Small intestine (tissue), 7 donors: ENCODE measurements around the gene RTEL1. TPM values are rescaled to one million over a fixed set of nuclear protein-coding genes. Genes with fewer than 3 reads are reported as not detected.
"Not testable (repeated sequence)": the region's sequence is repeated elsewhere in the genome, so short reads cannot be mapped to it uniquely, and the experiment has no call there.

Experiments
- DNase-seq, 2 donors: peaks; one replicate each; pipeline versions ENCODE4 v3.0.0 to v3.0.0-alpha.2; 2013
- FAIRE-seq: peaks from 2 replicates; lab custom pipeline; 2012; peaks lifted over from hg19 to GRCh38; lab: Jason Lieb, UNC
- H3K27ac ChIP-seq, 3 donors: one replicate each; pipeline ENCODE4 v1.5.1; 2013; ENCODE audit warnings: low read length in 2 of 3, mild to moderate bottlenecking in 2 of 3, control low read depth in 1 of 3, inconsistent platforms in 1 of 3, low read depth in 1 of 3, moderate library complexity in 1 of 3
- H3K27me3 ChIP-seq, 3 donors: one replicate each; pipeline ENCODE4 v1.6.1; 2013; ENCODE audit warnings: low read length in 3 of 3, inconsistent platforms in 1 of 3; ENCODE audit not compliant: control insufficient read depth in 3 of 3, insufficient read depth in 3 of 3
- H3K36me3 ChIP-seq, 3 donors: one replicate each; pipeline ENCODE4 v1.6.1; 2013; ENCODE audit warnings: low read length in 3 of 3, inconsistent platforms in 1 of 3, low read depth in 1 of 3, mild to moderate bottlenecking in 1 of 3, moderate library complexity in 1 of 3; ENCODE audit not compliant: control insufficient read depth in 3 of 3, insufficient read depth in 2 of 3
- H3K4me1 ChIP-seq, 3 donors: one replicate each; pipeline ENCODE4 v1.6.1; 2013; ENCODE audit warnings: low read length in 2 of 3, inconsistent platforms in 1 of 3, low read depth in 1 of 3, mild to moderate bottlenecking in 1 of 3, moderate library complexity in 1 of 3; ENCODE audit not compliant: control insufficient read depth in 3 of 3, insufficient read depth in 2 of 3
- H3K4me3 ChIP-seq, 3 donors: one replicate each; pipeline ENCODE4 v1.5.1; 2013; ENCODE audit warnings: low read length in 3 of 3, control low read depth in 1 of 3, inconsistent platforms in 1 of 3, low read depth in 1 of 3, mild to moderate bottlenecking in 1 of 3, moderate library complexity in 1 of 3
- H3K9me3 ChIP-seq, 2 donors: one replicate each; pipeline ENCODE4 v1.6.1; 2013; ENCODE audit warnings: low read depth in 1 of 2, low read length in 1 of 2; ENCODE audit not compliant: control insufficient read depth in 2 of 2, insufficient read depth in 1 of 2
- WGBS, 3 donors: extraction: QIAGEN DNeasy Blood & Tissue Kit; methylation state at CpG; one replicate each; pipeline ENCODE4 v1.1.7; 2013; 5-methylcytosine and 5-hydroxymethylcytosine counted together
- polyA plus RNA-seq, 4 donors: library from polyadenylated mRNA; stranded (reverse) in 3 of 4; unstranded in 1 of 4; fragments of 200-250 nt in 3 of 4; fragments of 120-200 nt in 1 of 4; gene quantifications; one replicate each; pipeline versions ENCODE4 v1.2.1 to v1.2.3, GENCODE V29; 2013
- donor health status: healthy with polysubstance abuse.
- donor health status: control.
- donor health status: control.
- donor health status: Bipolar disorder and iron deficiency.
- donor health status: healthy.

Gene RTEL1
- polyA plus RNA-seq, 4 donors: 3.5 to 15.0 (median 10.5) TPM

DNA sequence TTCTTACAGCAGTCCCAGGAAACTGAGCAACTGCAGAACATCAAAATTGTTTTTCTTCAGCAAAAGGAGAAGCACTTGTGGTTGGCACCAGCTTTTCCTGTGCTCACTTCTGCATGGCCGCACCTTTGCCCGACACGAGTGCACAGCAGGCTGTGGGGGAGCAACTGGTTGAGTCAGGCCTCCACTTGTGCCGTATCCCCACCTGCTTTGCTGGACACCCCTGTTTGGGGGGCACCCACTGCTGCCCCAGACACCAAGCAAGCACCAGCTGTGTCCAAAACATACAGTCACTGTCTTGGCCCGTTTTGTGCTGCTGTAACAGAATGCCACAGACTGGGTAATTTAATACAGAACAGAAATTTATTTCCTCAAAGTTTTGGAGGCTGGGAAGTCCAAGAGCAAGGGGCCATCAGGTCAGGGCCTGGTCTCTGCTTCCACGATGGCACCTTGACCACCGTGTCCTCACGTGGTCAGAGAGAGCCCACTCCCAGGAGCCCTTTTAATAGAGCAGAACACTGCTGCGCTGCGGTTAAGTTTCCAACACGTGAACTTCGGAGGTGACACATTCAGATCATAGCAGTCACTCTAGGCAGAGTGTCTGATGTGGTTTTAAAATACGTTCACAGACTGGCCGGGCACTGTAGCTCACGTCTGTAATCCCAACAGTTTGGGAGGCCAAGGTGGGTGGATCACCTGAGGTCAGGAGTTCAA is 22.5 kb upstream of the RTEL1 start:
- no peaks in the 10 kb centered on the region for H3K36me3 ChIP-seq
- H3K9me3 ChIP-seq: no peaks in the 10 kb centered on the region
- H3K4me3 ChIP-seq: no peak overlapping the region
- no peaks in the 10 kb centered on the region for H3K4me1 ChIP-seq
- 67 to 73% (median 69%) methylated on average over 15 of the region's 15 CpGs for WGBS, 3 donors
- peak overlapping the region in 2 of 3 donors; percentile 24 to 67 for H3K27ac ChIP-seq
- H3K27me3 ChIP-seq: no peaks in the 10 kb centered on the region
- FAIRE-seq (no peak), DNase-seq (peak in 1 of 2 donors; percentile 54)

GRCh38 chr20:63636752-63637628 is 21.1 kb upstream of the RTEL1 start:
- DNase-seq (no peak), FAIRE-seq (no peak)
- Histone ChIP-seq H3K27ac (peak overlapping the region in 1 of 3 donors; percentile 1), H3K4me3 (no peak overlapping the region), H3K4me1 (no peaks in the 10 kb centered on the region), H3K27me3 (no peaks in the 10 kb centered on the region), H3K36me3 (no peaks in the 10 kb centered on the region), H3K9me3 (no peaks in the 10 kb centered on the region)
- WGBS, 3 donors: 73 to 78% (median 77%) methylated on average over 19 of the region's 19 CpGs

DNA sequence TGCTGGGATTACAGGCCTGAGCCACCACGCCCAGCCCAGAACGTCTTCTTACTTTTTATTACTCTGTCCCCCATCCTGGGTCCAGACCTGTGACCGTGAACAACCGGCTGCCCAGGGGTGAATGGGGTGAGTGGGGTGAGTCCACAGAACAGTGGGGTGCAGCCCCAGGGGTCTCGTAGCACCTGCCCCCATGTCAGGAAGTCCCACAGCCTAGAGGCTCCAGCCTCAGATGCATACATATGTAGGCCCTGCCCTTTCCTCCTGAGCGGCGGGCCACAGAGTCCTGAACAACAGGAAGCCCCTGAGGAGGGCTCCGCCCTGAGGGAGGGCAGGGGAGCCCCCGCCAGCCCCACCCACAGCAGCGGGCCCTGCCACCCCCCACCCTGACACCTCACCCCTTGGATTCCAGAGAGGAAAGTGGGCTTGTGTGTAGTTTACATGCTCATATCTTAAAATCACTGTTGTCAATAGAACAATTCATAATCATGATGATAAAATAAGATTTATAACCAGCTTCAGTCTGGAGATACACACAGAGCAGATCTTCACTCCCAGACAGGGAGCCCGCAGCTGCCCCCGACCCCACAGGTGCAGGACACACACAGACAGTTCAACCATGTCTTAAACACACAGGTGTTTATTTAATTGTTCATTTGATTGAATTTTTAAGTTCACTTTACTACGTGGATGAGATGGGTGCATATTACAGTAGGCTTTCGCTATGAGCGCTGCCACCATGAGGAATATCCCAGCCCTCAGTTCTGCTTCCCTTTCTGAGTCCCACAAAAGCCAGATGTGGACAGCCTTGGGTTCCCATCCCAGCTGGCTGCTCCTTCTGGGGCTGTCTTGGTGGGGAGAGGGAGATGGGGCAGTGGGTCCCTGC is 18.8 kb upstream of the RTEL1 start:
- peaks cover 0 to 4% (median 0%) of the 10 kb centered on the region in 3 donors for H3K36me3 ChIP-seq
- DNase-seq: peak in 1 of 2 donors; percentile 45
- 34 to 47% (median 44%) methylated on average over 14 to 15 of the region's 15 CpGs for WGBS, 3 donors
- H3K9me3 ChIP-seq: no peaks in the 10 kb centered on the region
- peak overlapping the region in 1 of 3 donors; percentile 19 for H3K4me3 ChIP-seq
- H3K4me1 ChIP-seq: peaks cover 0 to 7% (median 2%) of the 10 kb centered on the region in 3 donors
- peaks cover 0 to 4% (median 0%) of the 10 kb centered on the region in 3 donors for H3K27me3 ChIP-seq
- H3K27ac ChIP-seq: peak overlapping the region in 1 of 3 donors; percentile 71
- FAIRE-seq: no peak

DNA sequence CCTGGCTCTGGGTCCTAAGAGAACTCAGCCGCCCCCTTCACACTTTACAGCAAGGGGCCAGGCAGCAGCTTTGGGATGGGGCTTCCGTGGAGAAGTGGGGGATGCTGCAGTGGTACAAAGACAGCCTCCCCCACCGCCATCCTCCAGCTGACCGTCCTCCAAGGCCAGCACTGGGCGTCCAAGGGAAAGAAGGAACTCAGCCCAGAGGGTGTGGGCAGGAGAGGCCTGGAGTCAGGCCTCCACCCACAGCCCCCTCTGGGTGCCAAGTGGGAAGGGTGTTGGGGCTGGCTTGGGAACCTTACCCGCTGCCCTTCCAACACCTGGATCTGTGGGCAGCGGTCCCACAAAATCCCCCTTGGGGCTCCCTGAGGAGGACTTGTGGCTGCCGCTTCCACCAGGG is 18.0 kb upstream of the RTEL1 start:
- no peaks in the 10 kb centered on the region for H3K9me3 ChIP-seq
- FAIRE-seq (no peak), DNase-seq (no peak)
- H3K27ac ChIP-seq: peak overlapping the region in 2 of 3 donors; percentile 17 to 71
- peaks cover 0 to 4% (median 0%) of the 10 kb centered on the region in 3 donors for H3K36me3 ChIP-seq
- peak overlapping the region in 1 of 3 donors; percentile 19 for H3K4me3 ChIP-seq
- H3K4me1 ChIP-seq: peaks cover 0 to 7% (median 2%) of the 10 kb centered on the region in 3 donors
- 71 to 76% (median 74%) methylated on average over 8 of the region's 8 CpGs for WGBS, 3 donors
- peaks cover 0 to 4% (median 0%) of the 10 kb centered on the region in 3 donors for H3K27me3 ChIP-seq

DNA sequence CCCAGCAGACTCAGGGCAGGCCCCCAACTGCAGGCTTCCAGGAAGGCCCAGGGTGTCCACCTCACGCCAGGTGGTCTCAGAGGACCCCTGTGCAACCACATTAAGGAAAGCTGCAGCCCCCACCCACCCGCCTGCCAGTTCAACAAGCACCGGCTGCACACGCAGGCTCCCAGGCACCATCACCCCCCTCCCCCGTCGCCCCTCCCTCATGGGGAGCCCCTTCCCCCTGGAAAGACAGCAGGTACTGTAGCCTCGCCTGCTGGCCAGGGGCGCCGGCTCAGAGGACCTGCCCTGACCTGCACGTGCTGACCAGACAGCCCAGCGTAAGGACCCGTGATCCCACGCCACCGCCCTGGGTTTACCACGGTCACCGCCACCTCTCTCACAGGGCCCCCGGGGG is 17.4 kb upstream of the RTEL1 start:
- H3K9me3 ChIP-seq, DNase-seq, H3K27me3 ChIP-seq, H3K36me3 ChIP-seq, FAIRE-seq, H3K4me1 ChIP-seq: not testable (repeated sequence)
- 42 to 65% (median 51%) methylated on average over 4 to 17 of the region's 17 CpGs for WGBS, 3 donors
- Histone ChIP-seq H3K4me3 (peak overlapping the region in 1 of 3 donors; percentile 24), H3K27ac (peak overlapping the region in 1 of 3 donors; percentile 28)

DNA sequence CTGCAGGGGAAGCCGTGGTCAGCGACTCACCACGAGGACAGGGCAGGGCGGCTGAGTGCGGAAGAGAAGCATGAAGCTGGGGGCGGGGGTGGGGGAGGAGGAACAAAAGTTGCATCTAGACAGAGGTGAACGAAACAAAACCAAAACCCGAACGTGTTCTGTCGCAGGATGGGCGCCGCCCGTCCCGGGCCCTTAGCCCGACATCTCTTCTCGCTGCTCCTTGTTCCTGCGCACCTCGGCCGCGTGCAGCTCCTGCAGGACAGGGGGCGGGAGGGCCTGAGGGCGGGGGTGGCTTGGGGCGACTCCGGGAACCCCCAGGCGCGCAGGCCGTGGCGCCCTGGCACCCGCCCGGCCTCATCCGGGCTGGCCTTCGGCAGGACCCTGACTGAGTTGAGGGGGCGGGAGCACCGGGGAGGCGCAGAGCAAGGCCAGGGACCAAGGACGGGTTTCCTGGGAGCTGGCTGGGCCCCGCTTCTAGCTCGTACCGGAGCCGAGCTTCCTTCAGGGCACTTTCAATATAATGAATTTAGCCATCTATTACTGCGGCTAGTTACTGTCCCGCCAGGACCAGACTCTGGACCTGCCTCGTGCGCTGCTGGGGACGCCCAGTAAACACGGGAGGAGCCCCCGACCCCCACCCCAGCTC is 16.8 kb upstream of the RTEL1 start:
- no peaks in the 10 kb centered on the region for H3K9me3 ChIP-seq
- H3K4me3 ChIP-seq: peak overlapping the region; percentile 35 to 58 (median 55)
- DNase-seq (peak; percentile 31 to 76), FAIRE-seq (no peak)
- WGBS, 3 donors: 0 to 26% (median 9%) methylated on average over 34 to 42 of the region's 47 CpGs
- H3K27me3 ChIP-seq: peaks cover 0 to 4% (median 0%) of the 10 kb centered on the region in 3 donors
- peaks cover 0 to 7% (median 2%) of the 10 kb centered on the region in 3 donors for H3K4me1 ChIP-seq
- peak overlapping the region; percentile 4 to 96 (median 62) for H3K27ac ChIP-seq
- H3K36me3 ChIP-seq: peaks cover 0 to 4% (median 0%) of the 10 kb centered on the region in 3 donors

DNA sequence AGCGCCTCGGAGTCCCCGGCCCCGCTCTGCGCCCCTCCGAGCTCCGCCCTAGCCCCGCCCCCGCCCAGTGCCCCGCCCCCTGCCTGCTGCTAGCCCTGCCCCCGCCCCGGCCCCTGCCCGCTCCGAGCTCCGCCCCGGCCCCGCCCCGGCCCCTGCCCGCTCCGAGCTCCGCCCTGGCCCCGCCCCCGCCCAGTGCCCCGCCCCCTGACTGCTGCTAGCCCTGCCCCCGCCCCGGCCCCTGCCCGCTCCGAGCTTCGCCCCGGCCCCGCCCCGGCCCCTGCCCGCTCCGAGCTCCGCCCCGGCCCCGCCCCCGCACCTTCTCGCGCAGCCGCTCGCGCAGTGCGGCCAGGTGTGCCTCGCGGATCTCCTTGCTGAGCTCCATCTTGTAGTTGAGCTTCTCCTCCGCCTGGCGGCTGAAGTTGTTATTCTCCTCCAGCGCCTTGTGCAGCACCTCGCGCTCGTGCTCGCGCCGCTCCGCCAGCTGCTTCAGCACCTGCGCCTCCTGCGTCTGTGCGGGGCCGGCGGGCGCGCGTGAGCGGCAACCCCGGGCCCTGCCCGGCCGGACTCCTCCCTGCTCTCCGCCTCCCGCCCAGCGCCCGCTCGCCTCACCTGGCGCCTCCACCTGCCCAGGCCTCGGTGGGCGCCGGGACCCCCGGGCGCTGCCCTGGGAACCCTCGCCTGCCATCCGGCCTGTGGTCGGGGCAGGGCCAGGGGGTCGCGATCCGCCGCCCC is 16.2 kb upstream of the RTEL1 start:
- peak overlapping the region; percentile 34 to 96 (median 53) for H3K27ac ChIP-seq
- FAIRE-seq (no peak), DNase-seq (peak; percentile 89 to 94)
- H3K4me1 ChIP-seq: peaks cover 0 to 7% (median 2%) of the 10 kb centered on the region in 3 donors
- H3K9me3 ChIP-seq: no peaks in the 10 kb centered on the region
- peak overlapping the region; percentile 35 to 58 (median 55) for H3K4me3 ChIP-seq
- peaks cover 0 to 4% (median 0%) of the 10 kb centered on the region in 3 donors for H3K27me3 ChIP-seq
- H3K36me3 ChIP-seq: peaks cover 0 to 4% (median 0%) of the 10 kb centered on the region in 3 donors
- 1 to 2% (median 2%) methylated on average over 41 to 86 of the region's 86 CpGs for WGBS, 3 donors
